Measurements from ENCODE around the gene DDX39A.

Gene DDX39A

DNA sequence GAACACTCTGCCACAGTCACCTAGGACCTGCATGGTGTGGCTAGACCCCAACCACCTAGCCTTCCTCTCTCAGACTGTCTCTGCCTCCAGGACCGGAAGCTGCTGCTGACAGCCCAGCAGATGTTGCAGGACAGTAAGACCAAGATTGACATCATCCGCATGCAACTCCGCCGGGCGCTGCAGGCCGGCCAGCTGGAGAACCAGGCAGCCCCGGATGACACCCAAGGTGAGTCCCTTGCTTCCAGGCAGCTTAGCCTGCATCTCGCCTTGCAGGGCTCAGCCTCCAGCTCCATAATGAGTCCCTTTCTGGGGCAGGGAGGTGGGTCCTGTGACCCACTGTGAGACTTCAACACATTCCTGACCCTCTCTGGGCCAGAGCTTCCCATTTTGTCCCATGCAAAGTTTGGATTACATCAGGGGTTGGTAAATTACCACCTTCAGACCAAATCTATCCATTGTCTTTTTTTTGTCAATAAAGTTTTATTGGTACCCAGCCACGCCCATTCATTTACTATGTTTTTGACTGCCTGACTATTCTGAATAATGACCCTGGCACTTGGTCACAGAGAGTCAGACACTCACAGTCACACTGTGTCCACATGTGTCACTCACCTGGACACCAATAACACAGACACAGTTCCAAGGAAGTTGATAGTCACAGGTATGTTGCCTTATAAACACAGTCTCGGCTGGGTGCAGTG lies 27.3 kb upstream of the DDX39A start:
- Histone ChIP-seq H3K36me3 (ENCODE audit: low read length) (peaks cover 18% of the 10 kb centered on the region), H2AFZ (ENCODE audit: low read depth, low read length, severe bottlenecking) (no peak overlapping the region), H3K9ac (ENCODE audit: low read length) (no peak overlapping the region), H3K4me2 (ENCODE audit: low read depth, low read length, poor library complexity, severe bottlenecking) (no peak overlapping the region), H3K27ac (ENCODE audit: low read depth, low read length) (no peak overlapping the region), H3K9me2 (replicated peaks; ENCODE audit: insufficient read depth, low read length) (no peaks in the 10 kb centered on the region), H3K9me3 (ENCODE audit: insufficient read depth, low read length) (no peaks in the 10 kb centered on the region), H3K4me3 (ENCODE audit: insufficient read depth, low read length, poor library complexity, severe bottlenecking) (no peak overlapping the region), H4K20me1 (ENCODE audit: low read depth, low read length) (no peaks in the 10 kb centered on the region), H3K79me2 (ENCODE audit: insufficient read depth, low read length) (no peaks in the 10 kb centered on the region), H3F3A (ENCODE audit: insufficient read depth) (no peaks in the 10 kb centered on the region), H3K27me3 (ENCODE audit: low read length) (no peaks in the 10 kb centered on the region)
- no peak for TF ChIP-seq EZH2phosphoT487 (conservative IDR thresholded peaks at IDR 0.05; ENCODE audit: low read length)
- TF ChIP-seq, protein P1, sequence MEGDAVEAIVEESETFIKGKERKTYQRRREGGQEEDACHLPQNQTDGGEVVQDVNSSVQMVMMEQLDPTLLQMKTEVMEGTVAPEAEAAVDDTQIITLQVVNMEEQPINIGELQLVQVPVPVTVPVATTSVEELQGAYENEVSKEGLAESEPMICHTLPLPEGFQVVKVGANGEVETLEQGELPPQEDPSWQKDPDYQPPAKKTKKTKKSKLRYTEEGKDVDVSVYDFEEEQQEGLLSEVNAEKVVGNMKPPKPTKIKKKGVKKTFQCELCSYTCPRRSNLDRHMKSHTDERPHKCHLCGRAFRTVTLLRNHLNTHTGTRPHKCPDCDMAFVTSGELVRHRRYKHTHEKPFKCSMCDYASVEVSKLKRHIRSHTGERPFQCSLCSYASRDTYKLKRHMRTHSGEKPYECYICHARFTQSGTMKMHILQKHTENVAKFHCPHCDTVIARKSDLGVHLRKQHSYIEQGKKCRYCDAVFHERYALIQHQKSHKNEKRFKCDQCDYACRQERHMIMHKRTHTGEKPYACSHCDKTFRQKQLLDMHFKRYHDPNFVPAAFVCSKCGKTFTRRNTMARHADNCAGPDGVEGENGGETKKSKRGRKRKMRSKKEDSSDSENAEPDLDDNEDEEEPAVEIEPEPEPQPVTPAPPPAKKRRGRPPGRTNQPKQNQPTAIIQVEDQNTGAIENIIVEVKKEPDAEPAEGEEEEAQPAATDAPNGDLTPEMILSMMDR (IDR thresholded peaks at IDR 0.05; ENCODE audit: insufficient read depth, low read length, poor library complexity, severe bottlenecking): no peak

DNA sequence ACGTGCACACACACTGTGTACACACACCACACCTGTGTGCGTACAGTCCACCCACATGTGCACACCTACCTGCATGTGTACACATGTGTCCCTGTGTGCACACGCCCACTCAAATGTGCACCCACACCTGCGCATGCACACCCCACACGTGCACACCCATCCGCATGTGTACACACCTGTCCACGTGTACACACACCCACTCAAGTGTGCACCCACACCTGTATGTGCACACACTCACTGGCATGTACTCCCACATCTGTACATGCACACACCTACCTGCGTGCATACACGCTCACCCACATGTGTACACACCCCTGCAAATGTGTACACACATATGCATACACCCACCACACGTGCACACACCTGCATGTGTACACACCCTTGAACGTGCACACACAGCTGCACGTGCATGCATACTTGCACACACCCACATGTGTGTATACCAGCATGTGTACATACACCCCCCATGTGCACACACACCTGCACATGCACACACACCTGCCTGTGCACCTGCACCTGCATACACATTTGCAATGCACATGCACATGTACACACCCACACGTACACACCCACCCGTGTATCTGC lies 24.6 kb upstream of the DDX39A start:
- H2AFZ ChIP-seq (ENCODE audit: low read depth, low read length, severe bottlenecking): no peak overlapping the region
- no peaks in the 10 kb centered on the region for H4K20me1 ChIP-seq (ENCODE audit: low read depth, low read length)
- no peaks in the 10 kb centered on the region for H3K27me3 ChIP-seq (ENCODE audit: low read length)
- H3K4me2 ChIP-seq (ENCODE audit: low read depth, low read length, poor library complexity, severe bottlenecking): no peak overlapping the region
- no peaks in the 10 kb centered on the region for H3K9me3 ChIP-seq (ENCODE audit: insufficient read depth, low read length)
- TF ChIP-seq, protein P1 (IDR thresholded peaks at IDR 0.05; ENCODE audit: insufficient read depth, low read length, poor library complexity, severe bottlenecking): no peak
- TF ChIP-seq EZH2phosphoT487 (conservative IDR thresholded peaks at IDR 0.05; ENCODE audit: low read length): no peak
- H3K9me2 ChIP-seq (replicated peaks; ENCODE audit: insufficient read depth, low read length): no peaks in the 10 kb centered on the region
- H3K4me3 ChIP-seq (ENCODE audit: insufficient read depth, low read length, poor library complexity, severe bottlenecking): no peak overlapping the region
- H3F3A ChIP-seq (ENCODE audit: insufficient read depth): no peaks in the 10 kb centered on the region
- H3K9ac ChIP-seq (ENCODE audit: low read length): no peak overlapping the region
- peaks cover 23% of the 10 kb centered on the region for H3K79me2 ChIP-seq (ENCODE audit: insufficient read depth, low read length)
- H3K27ac ChIP-seq (ENCODE audit: low read depth, low read length): no peak overlapping the region
- H3K36me3 ChIP-seq (ENCODE audit: low read length): peaks cover 12% of the 10 kb centered on the region; the same call in 1 of the 2 replicates

DNA sequence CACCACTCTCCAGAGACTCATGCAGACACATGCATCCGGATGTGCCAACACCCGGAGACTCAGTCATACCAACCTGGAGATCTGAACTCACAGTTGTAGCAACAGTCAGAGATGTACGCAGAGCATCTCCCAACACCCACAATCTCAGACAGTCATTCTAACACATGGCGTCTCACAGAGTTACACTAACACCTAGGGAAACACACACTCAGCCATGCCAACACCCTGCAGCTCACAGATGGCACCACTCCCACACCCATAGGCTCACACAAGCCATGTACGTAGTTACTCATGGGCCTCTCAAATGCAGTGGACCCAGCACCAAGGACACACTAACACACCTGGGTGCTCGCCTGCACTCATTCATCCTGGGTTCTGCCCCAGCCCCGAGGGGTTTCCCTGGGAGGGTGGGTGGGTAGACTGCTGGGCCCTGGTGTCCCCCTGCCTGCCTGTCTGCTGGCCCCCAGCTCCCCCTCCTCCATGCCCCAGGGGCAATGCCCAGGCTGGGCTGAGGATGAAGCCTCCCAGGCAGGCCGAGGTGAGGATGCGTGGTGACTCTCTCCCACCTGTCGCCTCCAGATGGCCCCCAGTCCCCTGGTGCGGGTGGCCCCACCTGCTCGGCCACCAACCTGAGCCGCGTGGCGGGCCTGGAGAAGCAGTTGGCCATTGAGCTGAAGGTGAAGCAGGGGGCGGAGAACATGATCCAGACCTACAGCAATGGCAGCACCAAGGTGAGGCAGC lies 23.9 kb upstream of the DDX39A start:
- H3K9me2 ChIP-seq (replicated peaks; ENCODE audit: insufficient read depth, low read length): no peaks in the 10 kb centered on the region
- H3K4me3 ChIP-seq (ENCODE audit: insufficient read depth, low read length, poor library complexity, severe bottlenecking): no peak overlapping the region
- H3K36me3 ChIP-seq (ENCODE audit: low read length): peaks cover 12% of the 10 kb centered on the region; the same call in 1 of the 2 replicates
- no peak overlapping the region for H2AFZ ChIP-seq (ENCODE audit: low read depth, low read length, severe bottlenecking)
- no peaks in the 10 kb centered on the region for H3K27me3 ChIP-seq (ENCODE audit: low read length)
- peaks cover 29% of the 10 kb centered on the region for H3K79me2 ChIP-seq (ENCODE audit: insufficient read depth, low read length)
- H3K9me3 ChIP-seq (ENCODE audit: insufficient read depth, low read length): no peaks in the 10 kb centered on the region
- H4K20me1 ChIP-seq (ENCODE audit: low read depth, low read length): no peaks in the 10 kb centered on the region
- TF ChIP-seq EZH2phosphoT487 (conservative IDR thresholded peaks at IDR 0.05; ENCODE audit: low read length): no peak
- TF ChIP-seq, protein P1 (IDR thresholded peaks at IDR 0.05; ENCODE audit: insufficient read depth, low read length, poor library complexity, severe bottlenecking): no peak
- no peak overlapping the region for H3K4me2 ChIP-seq (ENCODE audit: low read depth, low read length, poor library complexity, severe bottlenecking)
- no peak overlapping the region for H3K9ac ChIP-seq (ENCODE audit: low read length)
- no peak overlapping the region for H3K27ac ChIP-seq (ENCODE audit: low read depth, low read length)
- H3F3A ChIP-seq (ENCODE audit: insufficient read depth): no peaks in the 10 kb centered on the region
